Suprapubic skin (tissue), 3 donors: ENCODE measurements around the gene DNAH8.

Source experiments
- CTCF ChIP-seq, 2 donors: fragments of 200-600 bp in 1 of 2; fragments of 450-650 bp in 1 of 2; sonication (generic) in 1 of 2; IDR thresholded peaks; one replicate each; pipeline ENCODE4 v1.5.1; 2016 to 2019; ENCODE audit warnings: antibody characterized with exemption in 2 of 2, mild to moderate bottlenecking in 1 of 2, moderate library complexity in 1 of 2
- POLR2A ChIP-seq, 2 donors: fragments of 450-650 bp; IDR thresholded peaks; one replicate each; pipeline ENCODE4 v1.6.1; 2017; ENCODE audit warnings: antibody characterized with exemption in 2 of 2, mild to moderate bottlenecking in 2 of 2, moderate library complexity in 2 of 2

GRCh38 chr6:38703949-38704590, 11.0 kb upstream of the DNAH8 start:
- TF ChIP-seq CTCF (IDR thresholded peaks at IDR 0.05) (no peak), POLR2A (IDR thresholded peaks at IDR 0.05) (no peak)
